Measurements from ENCODE around the gene OR5L1. TPM values are rescaled to one million over a fixed set of nuclear protein-coding genes. Genes with fewer than 3 reads are reported as not detected.

OR5L1 gene
- total RNA-seq, 1 experiment from 2014 or later, result not detected

DNA sequence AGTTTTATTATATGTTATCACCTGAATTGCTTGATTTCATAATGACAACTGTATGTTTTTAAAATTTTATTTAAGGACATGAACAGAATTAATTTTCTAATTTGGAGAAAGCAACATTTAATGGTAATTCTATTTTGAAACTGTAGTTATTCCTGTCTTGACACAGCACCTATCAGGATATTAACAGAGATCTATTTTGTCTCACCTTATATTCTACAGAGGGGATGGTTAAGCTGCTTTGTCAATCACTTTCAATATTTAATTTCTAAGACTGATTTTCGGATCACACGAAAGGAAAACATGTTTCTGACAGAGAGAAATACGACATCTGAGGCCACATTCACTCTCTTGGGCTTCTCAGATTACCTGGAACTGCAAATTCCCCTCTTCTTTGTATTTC lies 27.3 kb downstream of the OR5L1 start, which contains the start of gene OR5D16 (continued):
- TF ChIP-seq MYBL2 (CRISPR knock-in tag; IDR thresholded peaks at IDR 0.05) (no peak), SP1 (CRISPR knock-in tag; conservative IDR thresholded peaks at IDR 0.05) (no peak)

DNA sequence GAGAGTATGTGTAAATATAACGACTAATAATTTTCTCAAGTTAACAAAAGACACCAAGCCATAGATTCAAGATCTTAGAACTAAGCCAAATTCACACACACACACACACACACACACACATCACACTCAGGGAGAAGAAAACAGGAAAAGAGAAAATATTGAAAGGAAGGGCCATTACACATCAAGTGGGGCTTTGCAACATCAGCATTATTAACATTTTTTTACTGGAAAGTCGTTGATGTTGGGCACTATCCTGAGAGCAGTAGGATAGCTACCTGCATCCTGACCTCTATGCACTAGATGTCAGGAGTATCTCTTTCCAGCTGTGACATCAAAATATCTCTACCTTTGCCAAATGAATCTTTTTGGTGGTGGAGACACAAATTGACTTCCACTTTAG lies 36.3 kb downstream of the OR5L1 start:
- DNase-seq (ENCODE audit: low spot score) (no peak), ATAC-seq (no peak)
- Mint-ChIP-seq H3K36me3 (peaks cover 58% of the 10 kb centered on the region), H3K4me1 (no peaks in the 10 kb centered on the region), H3K27me3 (ENCODE audit: low read depth) (no peaks in the 10 kb centered on the region; the same call in 1 of the 2 replicates), H3K4me3 (no peak overlapping the region), H3K27ac (no peak overlapping the region), H3K9me3 (peaks cover 74% of the 10 kb centered on the region)
- TF ChIP-seq, protein P1, sequence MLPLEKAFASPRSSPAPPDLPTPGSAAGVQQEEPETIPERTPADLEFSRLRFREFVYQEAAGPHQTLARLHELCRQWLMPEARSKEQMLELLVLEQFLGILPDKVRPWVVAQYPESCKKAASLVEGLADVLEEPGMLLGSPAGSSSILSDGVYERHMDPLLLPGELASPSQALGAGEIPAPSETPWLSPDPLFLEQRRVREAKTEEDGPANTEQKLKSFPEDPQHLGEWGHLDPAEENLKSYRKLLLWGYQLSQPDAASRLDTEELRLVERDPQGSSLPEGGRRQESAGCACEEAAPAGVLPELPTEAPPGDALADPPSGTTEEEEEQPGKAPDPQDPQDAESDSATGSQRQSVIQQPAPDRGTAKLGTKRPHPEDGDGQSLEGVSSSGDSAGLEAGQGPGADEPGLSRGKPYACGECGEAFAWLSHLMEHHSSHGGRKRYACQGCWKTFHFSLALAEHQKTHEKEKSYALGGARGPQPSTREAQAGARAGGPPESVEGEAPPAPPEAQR (CRISPR knock-in tag; IDR thresholded peaks at IDR 0.05), result no peak
- TF ChIP-seq SMAD4 (CRISPR knock-in tag; IDR thresholded peaks at IDR 0.05), result no peak
- no peak for TF ChIP-seq ZNF121 (CRISPR knock-in tag; IDR thresholded peaks at IDR 0.05)
- no peak for TF ChIP-seq TCF7 (CRISPR knock-in tag; IDR thresholded peaks at IDR 0.05; ENCODE audit: low read depth)
- no peak for TF ChIP-seq ETV6 (CRISPR knock-in tag; IDR thresholded peaks at IDR 0.05)
- no peak for TF ChIP-seq ESRRA (CRISPR knock-in tag; IDR thresholded peaks at IDR 0.05; ENCODE audit: borderline replicate concordance)
- no peak for TF ChIP-seq MYBL2 (CRISPR knock-in tag; IDR thresholded peaks at IDR 0.05)
- TF ChIP-seq, protein P2, sequence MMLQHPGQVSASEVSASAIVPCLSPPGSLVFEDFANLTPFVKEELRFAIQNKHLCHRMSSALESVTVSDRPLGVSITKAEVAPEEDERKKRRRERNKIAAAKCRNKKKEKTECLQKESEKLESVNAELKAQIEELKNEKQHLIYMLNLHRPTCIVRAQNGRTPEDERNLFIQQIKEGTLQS (CRISPR knock-in tag; conservative IDR thresholded peaks at IDR 0.05), result no peak
- no peak for TF ChIP-seq TP53 (CRISPR knock-in tag; IDR thresholded peaks at IDR 0.05)
- TF ChIP-seq, protein P3, sequence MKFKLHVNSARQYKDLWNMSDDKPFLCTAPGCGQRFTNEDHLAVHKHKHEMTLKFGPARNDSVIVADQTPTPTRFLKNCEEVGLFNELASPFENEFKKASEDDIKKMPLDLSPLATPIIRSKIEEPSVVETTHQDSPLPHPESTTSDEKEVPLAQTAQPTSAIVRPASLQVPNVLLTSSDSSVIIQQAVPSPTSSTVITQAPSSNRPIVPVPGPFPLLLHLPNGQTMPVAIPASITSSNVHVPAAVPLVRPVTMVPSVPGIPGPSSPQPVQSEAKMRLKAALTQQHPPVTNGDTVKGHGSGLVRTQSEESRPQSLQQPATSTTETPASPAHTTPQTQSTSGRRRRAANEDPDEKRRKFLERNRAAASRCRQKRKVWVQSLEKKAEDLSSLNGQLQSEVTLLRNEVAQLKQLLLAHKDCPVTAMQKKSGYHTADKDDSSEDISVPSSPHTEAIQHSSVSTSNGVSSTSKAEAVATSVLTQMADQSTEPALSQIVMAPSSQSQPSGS (CRISPR knock-in tag; IDR thresholded peaks at IDR 0.05; ENCODE audit: borderline replicate concordance, low read depth), result no peak
- TF ChIP-seq IRF2 (CRISPR knock-in tag; IDR thresholded peaks at IDR 0.05; ENCODE audit: borderline replicate concordance, low read depth), result no peak
- TF ChIP-seq, protein P4, sequence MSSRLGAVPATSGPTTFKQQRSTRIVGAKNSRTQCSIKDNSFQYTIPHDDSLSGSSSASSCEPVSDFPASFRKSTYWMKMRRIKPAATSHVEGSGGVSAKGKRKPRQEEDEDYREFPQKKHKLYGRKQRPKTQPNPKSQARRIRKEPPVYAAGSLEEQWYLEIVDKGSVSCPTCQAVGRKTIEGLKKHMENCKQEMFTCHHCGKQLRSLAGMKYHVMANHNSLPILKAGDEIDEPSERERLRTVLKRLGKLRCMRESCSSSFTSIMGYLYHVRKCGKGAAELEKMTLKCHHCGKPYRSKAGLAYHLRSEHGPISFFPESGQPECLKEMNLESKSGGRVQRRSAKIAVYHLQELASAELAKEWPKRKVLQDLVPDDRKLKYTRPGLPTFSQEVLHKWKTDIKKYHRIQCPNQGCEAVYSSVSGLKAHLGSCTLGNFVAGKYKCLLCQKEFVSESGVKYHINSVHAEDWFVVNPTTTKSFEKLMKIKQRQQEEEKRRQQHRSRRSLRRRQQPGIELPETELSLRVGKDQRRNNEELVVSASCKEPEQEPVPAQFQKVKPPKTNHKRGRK (CRISPR knock-in tag; IDR thresholded peaks at IDR 0.05; ENCODE audit: borderline replicate concordance), result no peak
- TF ChIP-seq, protein P5, sequence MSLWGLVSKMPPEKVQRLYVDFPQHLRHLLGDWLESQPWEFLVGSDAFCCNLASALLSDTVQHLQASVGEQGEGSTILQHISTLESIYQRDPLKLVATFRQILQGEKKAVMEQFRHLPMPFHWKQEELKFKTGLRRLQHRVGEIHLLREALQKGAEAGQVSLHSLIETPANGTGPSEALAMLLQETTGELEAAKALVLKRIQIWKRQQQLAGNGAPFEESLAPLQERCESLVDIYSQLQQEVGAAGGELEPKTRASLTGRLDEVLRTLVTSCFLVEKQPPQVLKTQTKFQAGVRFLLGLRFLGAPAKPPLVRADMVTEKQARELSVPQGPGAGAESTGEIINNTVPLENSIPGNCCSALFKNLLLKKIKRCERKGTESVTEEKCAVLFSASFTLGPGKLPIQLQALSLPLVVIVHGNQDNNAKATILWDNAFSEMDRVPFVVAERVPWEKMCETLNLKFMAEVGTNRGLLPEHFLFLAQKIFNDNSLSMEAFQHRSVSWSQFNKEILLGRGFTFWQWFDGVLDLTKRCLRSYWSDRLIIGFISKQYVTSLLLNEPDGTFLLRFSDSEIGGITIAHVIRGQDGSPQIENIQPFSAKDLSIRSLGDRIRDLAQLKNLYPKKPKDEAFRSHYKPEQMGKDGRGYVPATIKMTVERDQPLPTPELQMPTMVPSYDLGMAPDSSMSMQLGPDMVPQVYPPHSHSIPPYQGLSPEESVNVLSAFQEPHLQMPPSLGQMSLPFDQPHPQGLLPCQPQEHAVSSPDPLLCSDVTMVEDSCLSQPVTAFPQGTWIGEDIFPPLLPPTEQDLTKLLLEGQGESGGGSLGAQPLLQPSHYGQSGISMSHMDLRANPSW (CRISPR knock-in tag; conservative IDR thresholded peaks at IDR 0.05; ENCODE audit: low read depth), result no peak
- TF ChIP-seq SMAD3 (CRISPR knock-in tag; IDR thresholded peaks at IDR 0.05; ENCODE audit: borderline replicate concordance), result no peak
- ChIA-PET CTCF (no interaction called here), POLR2A (no interaction called here)

DNA sequence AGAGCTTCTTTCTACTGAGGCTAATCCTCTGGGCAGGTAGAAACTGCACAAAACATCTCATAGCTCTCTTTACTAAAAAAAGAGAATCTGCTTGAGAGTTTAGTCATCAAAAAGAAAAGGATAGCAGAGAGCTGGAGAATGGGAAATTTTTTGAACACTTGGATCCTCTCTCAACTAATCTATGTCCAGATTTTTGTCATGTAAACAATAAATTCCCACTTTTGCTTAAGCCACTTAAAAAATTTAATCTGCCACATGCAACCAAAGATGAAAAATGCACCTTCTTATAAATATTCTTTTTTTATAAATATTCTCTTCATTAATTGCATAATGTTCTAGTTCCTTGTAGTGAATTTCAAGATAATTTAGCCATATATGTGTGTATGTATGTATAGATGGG lies 37.9 kb downstream of the OR5L1 start:
- POLR2A ChIA-PET, result no interaction called here
- no peak for ATAC-seq
- DNase-seq (ENCODE audit: low spot score), result no peak
- Mint-ChIP-seq H3K27ac (no peak overlapping the region), H3K36me3 (peaks cover 60% of the 10 kb centered on the region), H3K4me1 (no peaks in the 10 kb centered on the region), H3K4me3 (no peak overlapping the region), H3K9me3 (peaks cover 83% of the 10 kb centered on the region), H3K27me3 (ENCODE audit: low read depth) (no peaks in the 10 kb centered on the region; the same call in 1 of the 2 replicates)
- CTCF ChIA-PET, result no interaction called here
- TF ChIP-seq MXD4 (CRISPR knock-in tag; IDR thresholded peaks at IDR 0.05; ENCODE audit: borderline replicate concordance), result no peak
- TF ChIP-seq, protein P1 (CRISPR knock-in tag; IDR thresholded peaks at IDR 0.05), result no peak
- TF ChIP-seq, protein P6, sequence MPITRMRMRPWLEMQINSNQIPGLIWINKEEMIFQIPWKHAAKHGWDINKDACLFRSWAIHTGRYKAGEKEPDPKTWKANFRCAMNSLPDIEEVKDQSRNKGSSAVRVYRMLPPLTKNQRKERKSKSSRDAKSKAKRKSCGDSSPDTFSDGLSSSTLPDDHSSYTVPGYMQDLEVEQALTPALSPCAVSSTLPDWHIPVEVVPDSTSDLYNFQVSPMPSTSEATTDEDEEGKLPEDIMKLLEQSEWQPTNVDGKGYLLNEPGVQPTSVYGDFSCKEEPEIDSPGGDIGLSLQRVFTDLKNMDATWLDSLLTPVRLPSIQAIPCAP (CRISPR knock-in tag; IDR thresholded peaks at IDR 0.05), result no peak
- TF ChIP-seq ZNF317 (CRISPR knock-in tag; IDR thresholded peaks at IDR 0.05; ENCODE audit: borderline replicate concordance, low read depth), result no peak
- no peak for TF ChIP-seq ELF4 (CRISPR knock-in tag; IDR thresholded peaks at IDR 0.05; ENCODE audit: low read depth)
- no peak for TF ChIP-seq TP53 (CRISPR knock-in tag; IDR thresholded peaks at IDR 0.05)
- no peak for TF ChIP-seq RORB (CRISPR knock-in tag; IDR thresholded peaks at IDR 0.05)
- TF ChIP-seq NFE2L1 (CRISPR knock-in tag; IDR thresholded peaks at IDR 0.05), result no peak
- TF ChIP-seq, protein P7, sequence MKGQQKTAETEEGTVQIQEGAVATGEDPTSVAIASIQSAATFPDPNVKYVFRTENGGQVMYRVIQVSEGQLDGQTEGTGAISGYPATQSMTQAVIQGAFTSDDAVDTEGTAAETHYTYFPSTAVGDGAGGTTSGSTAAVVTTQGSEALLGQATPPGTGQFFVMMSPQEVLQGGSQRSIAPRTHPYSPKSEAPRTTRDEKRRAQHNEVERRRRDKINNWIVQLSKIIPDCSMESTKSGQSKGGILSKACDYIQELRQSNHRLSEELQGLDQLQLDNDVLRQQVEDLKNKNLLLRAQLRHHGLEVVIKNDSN (CRISPR knock-in tag; IDR thresholded peaks at IDR 0.05), result no peak
- no peak for TF ChIP-seq ZNF416 (CRISPR knock-in tag; IDR thresholded peaks at IDR 0.05)
- no peak for TF ChIP-seq NFYB (CRISPR knock-in tag; conservative IDR thresholded peaks at IDR 0.05; ENCODE audit: low read depth)

Measured in WTC11 (cell line).